SU-DHL-6 (cell line): ENCODE measurements around the gene LSR.
A peak's percentile ranks its signal among the peaks of the same experiment; 100 is the strongest.

Experiments
- H2AFZ ChIP-seq: fragments of 200-600 bp; sonication (generic); 2 replicates; pipeline ENCODE4 v1.6.1; 2014; ENCODE audit warnings: low read depth, mild to moderate bottlenecking, moderate library complexity, mixed read lengths, antibody characterized with exemption, low read length; ENCODE audit not compliant: severe bottlenecking
- H3F3A ChIP-seq: fragments of 200-600 bp; shearing (Covaris generic); 2 replicates; pipeline ENCODE4 v1.6.0; 2016; ENCODE audit warnings: antibody characterized with exemption, mild to moderate bottlenecking; ENCODE audit not compliant: insufficient read depth
- H3K27ac ChIP-seq: fragments of 200-600 bp; sonication (generic); 2 replicates; pipeline ENCODE4 v1.5.1; 2016; ENCODE audit warnings: low read depth, mild to moderate bottlenecking, low read length, moderate library complexity, mixed read lengths
- H3K27me3 ChIP-seq: fragments of 200-600 bp; sonication (generic), shearing (Covaris generic); 2 replicates; pipeline ENCODE4 v1.6.0; 2014; ENCODE audit warnings: mild to moderate bottlenecking, low read length
- H3K36me3 ChIP-seq: fragments of 200-600 bp; sonication (generic); 2 replicates; pipeline ENCODE4 v1.6.1; 2014; ENCODE audit warnings: mild to moderate bottlenecking, low read length, mixed read lengths
- H3K4me2 ChIP-seq: fragments of 300-600, 200-600 bp; shearing (Covaris generic), sonication (generic); 2 replicates; pipeline ENCODE4 v1.6.0; 2014; ENCODE audit warnings: low read length, low read depth, mild to moderate bottlenecking; ENCODE audit not compliant: poor library complexity, severe bottlenecking
- H3K4me3 ChIP-seq: fragments of 200-600 bp; sonication (generic); 2 replicates; pipeline ENCODE4 v1.5.1; 2014; ENCODE audit warnings: antibody characterized with exemption, low read length, mild to moderate bottlenecking, mixed read lengths; ENCODE audit not compliant: insufficient read depth, poor library complexity, severe bottlenecking
- H3K79me2 ChIP-seq: fragments of 200-600 bp; sonication (generic); 2 replicates; pipeline ENCODE4 v1.6.1; 2014; ENCODE audit warnings: mild to moderate bottlenecking, low read length, moderate library complexity; ENCODE audit not compliant: insufficient read depth
- H3K9ac ChIP-seq: fragments of 200-600 bp; sonication (generic); 2 replicates; pipeline ENCODE4 v1.7.0; 2014; ENCODE audit warnings: mild to moderate bottlenecking, low read length
- H3K9me2 ChIP-seq: fragments of 200-600 bp; sonication (generic); replicated peaks from 2 replicates; pipeline ENCODE4 v1.6.1; 2014; ENCODE audit warnings: low read length; ENCODE audit not compliant: insufficient read depth
- H3K9me3 ChIP-seq: fragments of 200-600 bp; sonication (generic); 2 replicates; pipeline ENCODE4 v1.6.1; 2014; ENCODE audit warnings: low read length, mixed read lengths; ENCODE audit not compliant: insufficient read depth
- H4K20me1 ChIP-seq: fragments of 200-600 bp; sonication (generic); 2 replicates; pipeline ENCODE4 v1.6.1; 2014; ENCODE audit warnings: low read depth, mild to moderate bottlenecking, antibody characterized with exemption, low read length, moderate library complexity, mixed read lengths
- EZH2phosphoT487 ChIP-seq: fragments of 200-600 bp; sonication (generic), shearing (Covaris generic); conservative IDR thresholded peaks from 2 replicates; pipeline ENCODE4 v1.6.1; 2018; ENCODE audit warnings: mild to moderate bottlenecking, antibody characterized with exemption, low read length, moderate library complexity, mixed read lengths
- TF ChIP-seq, protein P1 (sequence below): fragments of 200-600 bp; sonication (generic); IDR thresholded peaks from one replicate; pipeline ENCODE4 v1.5.1; 2017; ENCODE audit warnings: antibody characterized with exemption, mild to moderate bottlenecking, low read length, moderate library complexity; ENCODE audit not compliant: insufficient read depth, poor library complexity, severe bottlenecking

The LSR gene

DNA sequence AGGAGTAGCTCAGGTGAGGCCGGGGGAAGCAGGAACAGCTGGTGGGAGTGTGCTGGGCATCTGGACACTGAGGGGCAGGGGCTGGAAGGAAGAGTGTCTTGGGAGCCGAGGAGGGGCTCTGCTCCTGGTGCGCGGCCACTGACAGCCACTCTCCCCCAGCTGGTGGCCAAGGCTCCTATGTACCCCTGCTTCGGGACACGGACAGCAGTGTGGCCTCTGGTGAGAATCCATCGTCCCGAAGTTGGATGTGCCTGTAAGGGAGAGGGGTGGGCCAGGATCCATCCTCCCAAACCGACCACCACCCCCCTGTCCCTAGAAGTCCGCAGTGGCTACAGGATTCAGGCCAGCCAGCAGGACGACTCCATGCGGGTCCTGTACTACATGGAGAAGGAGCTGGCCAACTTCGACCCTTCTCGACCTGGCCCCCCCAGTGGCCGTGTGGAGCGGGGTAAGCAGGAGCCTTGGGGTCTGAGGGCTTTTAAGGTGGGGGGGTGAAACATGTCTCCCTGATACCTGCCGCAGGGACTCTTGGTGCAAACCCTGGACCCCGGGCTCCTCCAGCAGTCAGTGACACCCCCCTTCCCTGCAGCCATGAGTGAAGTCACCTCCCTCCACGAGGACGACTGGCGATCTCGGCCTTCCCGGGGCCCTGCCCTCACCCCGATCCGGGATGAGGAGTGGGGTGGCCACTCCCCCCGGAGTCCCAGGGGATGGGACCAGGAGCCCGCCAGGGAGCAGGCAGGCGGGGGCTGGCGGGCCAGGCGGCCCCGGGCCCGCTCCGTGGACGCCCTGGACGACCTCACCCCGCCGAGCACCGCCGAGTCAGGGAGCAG is 17.9 kb downstream of the LSR start:
- Histone ChIP-seq H3K9me2 (no peaks in the 10 kb centered on the region), H3F3A (peaks cover 17% of the 10 kb centered on the region), H2AFZ (no peak overlapping the region), H3K9me3 (no peaks in the 10 kb centered on the region), H3K27ac (peak overlapping the region; percentile 93), H3K4me2 (peak overlapping the region; percentile 87), H3K79me2 (peaks cover 6% of the 10 kb centered on the region), H4K20me1 (no peaks in the 10 kb centered on the region), H3K4me3 (peak overlapping the region; percentile 100), H3K36me3 (no peaks in the 10 kb centered on the region), H3K9ac (peak overlapping the region; percentile 97), H3K27me3 (no peaks in the 10 kb centered on the region)
- TF ChIP-seq, protein P1, sequence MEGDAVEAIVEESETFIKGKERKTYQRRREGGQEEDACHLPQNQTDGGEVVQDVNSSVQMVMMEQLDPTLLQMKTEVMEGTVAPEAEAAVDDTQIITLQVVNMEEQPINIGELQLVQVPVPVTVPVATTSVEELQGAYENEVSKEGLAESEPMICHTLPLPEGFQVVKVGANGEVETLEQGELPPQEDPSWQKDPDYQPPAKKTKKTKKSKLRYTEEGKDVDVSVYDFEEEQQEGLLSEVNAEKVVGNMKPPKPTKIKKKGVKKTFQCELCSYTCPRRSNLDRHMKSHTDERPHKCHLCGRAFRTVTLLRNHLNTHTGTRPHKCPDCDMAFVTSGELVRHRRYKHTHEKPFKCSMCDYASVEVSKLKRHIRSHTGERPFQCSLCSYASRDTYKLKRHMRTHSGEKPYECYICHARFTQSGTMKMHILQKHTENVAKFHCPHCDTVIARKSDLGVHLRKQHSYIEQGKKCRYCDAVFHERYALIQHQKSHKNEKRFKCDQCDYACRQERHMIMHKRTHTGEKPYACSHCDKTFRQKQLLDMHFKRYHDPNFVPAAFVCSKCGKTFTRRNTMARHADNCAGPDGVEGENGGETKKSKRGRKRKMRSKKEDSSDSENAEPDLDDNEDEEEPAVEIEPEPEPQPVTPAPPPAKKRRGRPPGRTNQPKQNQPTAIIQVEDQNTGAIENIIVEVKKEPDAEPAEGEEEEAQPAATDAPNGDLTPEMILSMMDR: no peak
- TF ChIP-seq EZH2phosphoT487: no peak

DNA sequence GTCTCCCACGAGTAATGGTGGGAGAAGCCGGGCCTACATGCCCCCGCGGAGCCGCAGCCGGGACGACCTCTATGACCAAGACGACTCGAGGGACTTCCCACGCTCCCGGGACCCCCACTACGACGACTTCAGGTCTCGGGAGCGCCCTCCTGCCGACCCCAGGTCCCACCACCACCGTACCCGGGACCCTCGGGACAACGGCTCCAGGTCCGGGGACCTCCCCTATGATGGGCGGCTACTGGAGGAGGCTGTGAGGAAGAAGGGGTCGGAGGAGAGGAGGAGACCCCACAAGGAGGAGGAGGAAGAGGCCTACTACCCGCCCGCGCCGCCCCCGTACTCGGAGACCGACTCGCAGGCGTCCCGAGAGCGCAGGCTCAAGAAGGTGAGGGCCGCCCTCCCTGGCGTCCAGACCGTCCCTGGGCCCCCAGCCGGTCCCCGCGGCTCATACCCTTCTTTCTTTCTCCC is 18.6 kb downstream of the LSR start:
- Histone ChIP-seq H4K20me1 (no peaks in the 10 kb centered on the region), H3K4me2 (peak overlapping the region; percentile 87), H3K9ac (peak overlapping the region; percentile 97), H3K79me2 (peaks cover 6% of the 10 kb centered on the region), H3K36me3 (no peaks in the 10 kb centered on the region), H3K4me3 (peak overlapping the region; percentile 100), H3K27ac (peak overlapping the region; percentile 93), H3K9me3 (no peaks in the 10 kb centered on the region), H3K27me3 (no peaks in the 10 kb centered on the region), H3K9me2 (no peaks in the 10 kb centered on the region), H3F3A (peaks cover 17% of the 10 kb centered on the region), H2AFZ (peak overlapping the region; percentile 62)
- no peak for TF ChIP-seq EZH2phosphoT487
- TF ChIP-seq, protein P1: no peak

DNA sequence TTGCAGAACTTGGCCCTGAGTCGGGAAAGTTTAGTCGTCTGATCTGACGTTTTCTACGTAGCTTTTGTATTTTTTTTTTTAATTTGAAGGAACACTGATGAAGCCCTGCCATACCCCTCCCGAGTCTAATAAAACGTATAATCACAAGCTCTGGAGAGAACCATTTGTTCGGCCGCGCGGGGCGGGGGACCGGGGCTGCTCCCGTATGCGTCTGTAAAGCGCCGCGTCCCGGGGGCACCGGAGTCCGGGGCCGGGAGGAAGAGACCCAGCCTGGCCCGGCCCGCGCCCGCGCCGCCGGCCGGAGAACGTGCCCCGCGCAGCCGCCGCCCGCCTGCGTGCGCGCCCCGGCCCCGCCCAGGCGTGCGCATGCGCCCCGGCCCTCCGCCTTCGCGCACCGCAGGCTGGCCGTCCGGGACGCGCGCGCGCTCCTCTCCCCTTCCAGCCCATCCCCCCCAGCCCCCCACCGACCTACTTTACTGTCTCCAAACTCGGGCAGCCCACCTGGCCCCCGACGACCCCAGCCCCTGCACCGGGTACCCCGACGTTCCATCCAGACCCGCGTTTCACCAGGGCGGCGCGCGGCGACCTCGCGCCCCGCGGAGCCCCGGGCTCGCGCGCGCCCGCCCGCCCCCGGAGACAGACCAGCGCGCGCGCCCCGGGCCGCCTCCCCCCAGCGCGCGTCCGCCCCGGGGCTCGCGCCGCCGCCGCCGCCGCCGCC is 19.2 kb downstream of the LSR start:
- no peaks in the 10 kb centered on the region for H3K36me3 ChIP-seq
- H3K4me3 ChIP-seq: peak overlapping the region; percentile 100
- peak overlapping the region; percentile 93 for H3K27ac ChIP-seq
- H3K9ac ChIP-seq: peak overlapping the region; percentile 97
- no peaks in the 10 kb centered on the region for H3K27me3 ChIP-seq
- H3K4me2 ChIP-seq: peak overlapping the region; percentile 87
- H3K9me3 ChIP-seq: no peaks in the 10 kb centered on the region
- peaks cover 17% of the 10 kb centered on the region for H3F3A ChIP-seq
- H2AFZ ChIP-seq: peak overlapping the region; percentile 62
- H3K9me2 ChIP-seq: no peaks in the 10 kb centered on the region
- TF ChIP-seq, protein P1: no peak
- TF ChIP-seq EZH2phosphoT487: no peak
- peaks cover 6% of the 10 kb centered on the region for H3K79me2 ChIP-seq
- H4K20me1 ChIP-seq: no peaks in the 10 kb centered on the region
